H1 (cell line): ENCODE data around the gene FAM53B. TPM values are rescaled to one million over a fixed set of nuclear protein-coding genes. Genes with fewer than 3 reads are reported as not detected.
A peak's percentile ranks its signal among the peaks of the same experiment; 100 is the strongest.

Source experiments
- CTCF ChIA-PET: fragments of 300-600 bp; sonication (Branson Sonifier 250); formaldehyde crosslinking; loops from one replicate; lab custom pipeline; 2021; ENCODE audit not compliant: partially characterized antibody; lab: Charles Lee
- POLR2A ChIA-PET: fragments of 300-600 bp; sonication (Branson Sonifier 250); formaldehyde crosslinking; loops from one replicate; lab custom pipeline; 2021; ENCODE audit warnings: inconsistent platforms; ENCODE audit not compliant: partially characterized antibody; lab: Charles Lee
- DNase-seq, 2 experiments: peaks; one replicate each; pipeline versions ENCODE4 v3.0.0 to v3.0.0-alpha.2; 2010 to 2022; ENCODE audit warnings: low spot score in 2 of 2, low read depth in 1 of 2, mixed read lengths in 1 of 2
- FAIRE-seq: peaks from 2 replicates; lab custom pipeline; 2011; peaks lifted over from hg19 to GRCh38; lab: Jason Lieb, UNC
- H2AFZ ChIP-seq: 2 replicates; pipeline ENCODE4 v1.8.1; 2012; ENCODE audit warnings: low read length, inconsistent platforms
- H2AK5ac ChIP-seq: 2 replicates; pipeline ENCODE4 v1.6.1; 2013; ENCODE audit warnings: low read depth, low read length
- H2BK120ac ChIP-seq: replicated peaks from 2 replicates; pipeline ENCODE3; 2013; ENCODE audit warnings: low read depth, low read length, inconsistent platforms
- H2BK12ac ChIP-seq: 2 replicates; pipeline ENCODE4 v1.6.1; 2013; ENCODE audit warnings: low read depth, low read length
- H2BK15ac ChIP-seq: 2 replicates; pipeline ENCODE4 v1.6.1; 2013; ENCODE audit warnings: low read length
- H2BK20ac ChIP-seq: 2 replicates; pipeline ENCODE4 v1.6.1; 2013; ENCODE audit warnings: low read length
- H2BK5ac ChIP-seq: 2 replicates; pipeline ENCODE4 v1.6.1; 2013; ENCODE audit warnings: low read depth, low read length
- H3K14ac ChIP-seq: 2 replicates; pipeline ENCODE4 v1.6.1; 2013; ENCODE audit warnings: inconsistent platforms; ENCODE audit not compliant: insufficient read length
- H3K18ac ChIP-seq: 2 replicates; pipeline ENCODE4 v1.6.1; 2013; ENCODE audit warnings: low read length; ENCODE audit errors: extremely low read depth
- H3K23ac ChIP-seq: 2 replicates; pipeline ENCODE4 v1.6.1; 2013; ENCODE audit warnings: inconsistent platforms; ENCODE audit not compliant: insufficient read length
- H3K23me2 ChIP-seq: 2 replicates; pipeline ENCODE4 v1.6.1; 2013; ENCODE audit warnings: low read depth, low read length
- H3K27ac ChIP-seq: 2 replicates; pipeline ENCODE4 v1.6.1; 2011; ENCODE audit warnings: low read depth, low read length, inconsistent platforms
- H3K27me3 ChIP-seq, 4 experiments: replicated peaks in 1 of 4; 1 replicate in 1 of 4; 2 replicates in 3 of 4; pipeline versions ENCODE4 v1.6.1 to v1.8.1; 2011 to 2013; ENCODE audit warnings: low read length in 3 of 4, mild to moderate bottlenecking in 3 of 4, inconsistent platforms in 2 of 4, mixed read lengths in 2 of 4, moderate library complexity in 1 of 4; ENCODE audit not compliant: control insufficient read depth in 3 of 4, insufficient read depth in 3 of 4; ENCODE audit errors: extremely low read depth in 1 of 4
- H3K36me3 ChIP-seq, 4 experiments: 2 replicates each; pipeline versions ENCODE4 v1.6.1 to v1.8.1; 2011 to 2013; ENCODE audit warnings: mild to moderate bottlenecking in 4 of 4, low read length in 3 of 4, moderate library complexity in 2 of 4, control low read depth in 1 of 4, inconsistent platforms in 1 of 4; ENCODE audit not compliant: insufficient read depth in 4 of 4, control insufficient read depth in 2 of 4
- H3K4ac ChIP-seq: replicated peaks from 2 replicates; pipeline ENCODE3; 2013; ENCODE audit warnings: low read length, low read depth, mixed read lengths, inconsistent platforms; ENCODE audit not compliant: insufficient read length
- H3K4me1 ChIP-seq, 4 experiments: replicated peaks in 1 of 4; 1 replicate in 1 of 4; 2 replicates in 3 of 4; pipeline versions ENCODE4 v1.6.1 to v1.8.1; 2011 to 2013; ENCODE audit warnings: low read length in 3 of 4, inconsistent platforms in 2 of 4, mixed read lengths in 1 of 4; ENCODE audit not compliant: insufficient read depth in 4 of 4, control insufficient read depth in 3 of 4
- H3K4me2 ChIP-seq, 2 experiments: 2 replicates each; pipeline versions ENCODE4 v1.6.1 to v1.8.1; 2011 to 2013; ENCODE audit warnings: low read depth in 2 of 2, low read length in 2 of 2, control low read depth in 1 of 2, inconsistent platforms in 1 of 2, mild to moderate bottlenecking in 1 of 2; ENCODE audit not compliant: insufficient read depth in 1 of 2
- H3K4me3 ChIP-seq, 4 experiments: fragments of 200-600, 300-600 bp in 1 of 4; sonication (generic), shearing (Covaris generic), sonication (Bioruptor Twin) in 1 of 4; 2 replicates each; pipeline versions ENCODE4 v1.5.1 to v1.8.1; 2011 to 2016; ENCODE audit warnings: low read length in 4 of 4, low read depth in 3 of 4, control low read depth in 2 of 4, inconsistent platforms in 2 of 4, mild to moderate bottlenecking in 2 of 4, mixed read lengths in 1 of 4, moderate library complexity in 1 of 4; ENCODE audit not compliant: insufficient read depth in 2 of 4; ENCODE audit errors: extremely low read depth in 1 of 4
- H3K56ac ChIP-seq: replicated peaks from 2 replicates; pipeline ENCODE3; 2013; ENCODE audit warnings: low read depth, mild to moderate bottlenecking, mixed read lengths, low read length, inconsistent platforms; ENCODE audit not compliant: insufficient read length
- H3K79me1 ChIP-seq: 2 replicates; pipeline ENCODE4 v1.6.1; 2013; ENCODE audit warnings: low read depth, low read length, control low read depth
- H3K79me2 ChIP-seq, 2 experiments: 2 replicates each; pipeline versions ENCODE4 v1.6.1 to v1.8.1; 2012 to 2013; ENCODE audit warnings: low read length in 2 of 2, mild to moderate bottlenecking in 2 of 2, inconsistent platforms in 1 of 2; ENCODE audit not compliant: insufficient read depth in 2 of 2, control insufficient read depth in 1 of 2
- H3K9ac ChIP-seq, 4 experiments: replicated peaks in 1 of 4; 1 replicate in 1 of 4; 2 replicates in 3 of 4; pipeline versions ENCODE4 v1.6.1 to v1.8.1; 2011 to 2013; ENCODE audit warnings: low read depth in 3 of 4, low read length in 3 of 4, control low read depth in 2 of 4, mild to moderate bottlenecking in 2 of 4, moderate library complexity in 2 of 4, inconsistent platforms in 1 of 4; ENCODE audit errors: extremely low read depth in 1 of 4
- H3K9me3 ChIP-seq, 2 experiments: 2 replicates each; pipeline versions ENCODE4 v1.6.1 to v1.8.1; 2012 to 2013; ENCODE audit warnings: mild to moderate bottlenecking in 2 of 2, moderate library complexity in 2 of 2, control low read depth in 1 of 2, inconsistent platforms in 1 of 2, low read depth in 1 of 2, low read length in 1 of 2, mixed read lengths in 1 of 2; ENCODE audit not compliant: insufficient read depth in 2 of 2
- H4K20me1 ChIP-seq, 2 experiments: replicated peaks in 1 of 2; 2 replicates each; pipeline versions ENCODE3 to v1.8.1; 2011 to 2013; ENCODE audit warnings: inconsistent platforms in 2 of 2, low read length in 2 of 2, mild to moderate bottlenecking in 1 of 2; ENCODE audit not compliant: insufficient read depth in 2 of 2, control insufficient read depth in 1 of 2
- H4K5ac ChIP-seq: 2 replicates; pipeline ENCODE4 v1.6.1; 2013; ENCODE audit warnings: low read length, low read depth, mixed read lengths, inconsistent platforms; ENCODE audit not compliant: insufficient read length
- H4K8ac ChIP-seq: 2 replicates; pipeline ENCODE4 v1.8.0; 2013; ENCODE audit warnings: mild to moderate bottlenecking, moderate library complexity, low read length, inconsistent platforms; ENCODE audit not compliant: insufficient read depth; ENCODE audit errors: extremely low read depth
- H4K91ac ChIP-seq: replicated peaks from 2 replicates; pipeline ENCODE3; 2013; ENCODE audit warnings: low read length, mixed read lengths, inconsistent platforms; ENCODE audit not compliant: insufficient read length
- CTCF ChIP-seq, 3 experiments: IDR thresholded peaks; 1 replicate in 2 of 3; 2 replicates in 1 of 3; pipeline versions ENCODE4 v1.5.1 to v1.6.1; 2011; ENCODE audit warnings: low read length in 3 of 3, mild to moderate bottlenecking in 3 of 3, inconsistent platforms in 2 of 3, low read depth in 1 of 3, moderate library complexity in 1 of 3; ENCODE audit not compliant: insufficient read depth in 1 of 3; ENCODE audit errors: control extremely low read depth in 1 of 3
- EGR1 ChIP-seq: IDR thresholded peaks from 2 replicates; pipeline ENCODE4 v1.6.1; 2011; ENCODE audit warnings: low read depth, low read length, borderline replicate concordance
- HDAC6 ChIP-seq: IDR thresholded peaks from one replicate; pipeline ENCODE4 v1.7.1; 2012; ENCODE audit warnings: low read depth, mild to moderate bottlenecking, inconsistent platforms, low read length, moderate library complexity
- RAD21 ChIP-seq, 2 experiments: IDR thresholded peaks in 1 of 2; conservative IDR thresholded peaks in 1 of 2; 2 replicates each; pipeline ENCODE4 v1.6.1; 2011; ENCODE audit warnings: low read depth in 2 of 2, low read length in 2 of 2, improper control_type of control experiment in 1 of 2, inconsistent platforms in 1 of 2, mild to moderate bottlenecking in 1 of 2, moderate library complexity in 1 of 2
- WGBS, 2 experiments: shearing (Covaris generic) in 1 of 2; methylation state at CpG; one replicate each; pipeline versions ENCODE4 v1.1.6 to v1.1.7; 2013 to 2015; ENCODE audit warnings: low lambda C conversion rate in 2 of 2, mixed read lengths in 2 of 2, inconsistent platforms in 1 of 2, low coverage in 1 of 2, missing lambda C conversion rate in 1 of 2; ENCODE audit not compliant: insufficient replicate concordance in 2 of 2, insufficient coverage in 1 of 2, insufficient read length in 1 of 2; ENCODE audit errors: extremely low coverage in 1 of 2, missing lambda C conversion rate in 1 of 2; 5-methylcytosine and 5-hydroxymethylcytosine counted together
- polyA plus RNA-seq, 7 experiments: library from polyadenylated mRNA; depleted of rRNA in 3 of 7; stranded (reverse) in 5 of 7; unstranded in 2 of 7; fragments of >200 nt in 5 of 7; fragments of 200-250 nt in 2 of 7; gene quantifications; 1 replicate in 5 of 7; 2 replicates in 1 of 7; 4 replicates in 1 of 7; pipeline versions ENCODE4 v1.2.1 to v1.2.3, GENCODE V29; 2011 to 2013; ENCODE audit warnings: missing spikeins in 2 of 7, mixed read lengths in 2 of 7
- total RNA-seq: library from RNA; stranded (reverse); fragmentation: NEBNext Ultra II Directional; extraction: Animal tissue kit (Norgen Biotek cat#: 25700); gene quantifications from 2 replicates; pipeline ENCODE4 v1.2.1, GENCODE V29; 2021

The FAM53B gene
- total and polyA plus RNA-seq, 2 of the 8 experiments (the other 6 are each of a cell fraction or from before 2014, with no cell fraction given): 5.3 to 14.4 TPM

- Histone ChIP-seq H3K23me2 (no peaks in the 10 kb centered on the region), H2AFZ (no peak overlapping the region), H4K91ac (no peak overlapping the region), H3K36me3 (no peaks in the 10 kb centered on the region), H2BK12ac (no peak overlapping the region), H3K9me3 (no peaks in the 10 kb centered on the region), H3K14ac (no peak overlapping the region), H3K18ac (no peak overlapping the region; the same call in 1 of the 2 replicates), H3K79me2 (no peaks in the 10 kb centered on the region), H3K4me3 (no peak overlapping the region), H3K23ac (no peak overlapping the region), H2BK5ac (no peak overlapping the region), H3K27ac (no peak overlapping the region), H2BK20ac (no peak overlapping the region), H4K20me1 (peaks cover 0 to 5% of the 10 kb centered on the region in 2 experiments), H3K56ac (no peak overlapping the region), H2BK15ac (no peak overlapping the region), H4K8ac (0 out of 2 replicates have a peak overlapping the region, but pooled peaks have one; percentile 62), H3K79me1 (no peaks in the 10 kb centered on the region), H3K4me1 (peaks cover 0 to 14% (median 2%) of the 10 kb centered on the region in 4 experiments; a peak in 6 of 7 replicates), H2BK120ac (no peak overlapping the region), H2AK5ac (no peak overlapping the region), H3K27me3 (no peaks in the 10 kb centered on the region; a peak in 1 of 7 replicates), H4K5ac (no peak overlapping the region), H3K9ac (no peak overlapping the region), H3K4ac (no peak overlapping the region), H3K4me2 (no peak overlapping the region)
- ChIA-PET POLR2A (interaction anchor here (0.9 to 1.1 kb wide), 2 partner anchors 15 to 111 kb away, joined by 3 to 4 read pairs; no protein-coding TSS in a partner anchor), CTCF (interaction anchor here (0.8 to 2.9 kb wide), 15 partner anchors 11 to 114 kb away, joined by 3 to 18 read pairs (median 4); no protein-coding TSS in a partner anchor)
- DNase-seq: no peak
- FAIRE-seq: no peak
- 83% methylated on average over 19 of the region's 19 CpGs; no CpG with 5 or more reads in 1 of the 2 experiments for WGBS, 2 experiments
- TF ChIP-seq EGR1 (peak; percentile 77), HDAC6 (no peak), CTCF (IDR thresholded peaks at IDR 0.05; ENCODE audit: control extremely low read depth in 1 of 3, insufficient read depth in 1 of 3, low read depth in 1 of 3, low read length in 3 of 3) (peak; percentile 61 to 68 (median 64)), RAD21 (IDR thresholded peaks at IDR 0.05 in 1 of 2, conservative IDR thresholded peaks at IDR 0.05 in 1 of 2; ENCODE audit: low read depth in 2 of 2, low read length in 2 of 2) (peak; percentile 72 to 81)
Measured at GRCh38 chr10:124632064-124632531, 112.1 kb downstream of the FAM53B start.
